K562 (cell line): ENCODE measurements around the gene NTPCR. TPM values are rescaled to one million over a fixed set of nuclear protein-coding genes. Genes with fewer than 3 reads are reported as not detected.
A peak's percentile ranks its signal among the peaks of the same experiment; 100 is the strongest.

Experiments
- ATAC-seq: fragments of 200-7000 bp; cut with Tn5 transposase; 3 replicates; pipeline ENCODE4 v1.9.1; 2020; ENCODE audit warnings: moderate library complexity
- BruUV-seq: library from RNA; stranded (reverse); fragments of 400-500 nt; replicated peaks from 2 replicates; lab custom pipeline; 2021; lab: Mats Ljungman, UMichigan
- CTCF ChIA-PET: fragments of 300-600 bp; formaldehyde crosslinking; extraction: SDS; loops from one replicate; lab custom pipeline; 2021; ENCODE audit warnings: low intra/inter-chr PET ratio; lab: Yijun Ruan, JAX
- POLR2A ChIA-PET: fragments of 300-600, 350-650 bp; sonication (Branson Sonifier 250); formaldehyde crosslinking; extraction: SDS; loops from one replicate; lab custom pipeline; 2021; ENCODE audit warnings: antibody characterized with exemption, inconsistent platforms; lab: Yijun Ruan, JAX
- DNase-seq, 4 experiments: peaks; one replicate each; pipeline versions ENCODE4 v3.0.0 to v3.0.0-alpha.2; 2011 to 2018; ENCODE audit warnings: low spot score in 3 of 4, mixed read lengths in 3 of 4; ENCODE audit errors: extremely low read depth in 1 of 4
- FAIRE-seq: peaks from 2 replicates; lab custom pipeline; 2011; peaks lifted over from hg19 to GRCh38; lab: Jason Lieb, UNC
- H2AFZ ChIP-seq: 2 replicates; pipeline ENCODE4 v1.6.0; 2011; ENCODE audit warnings: low read depth, low read length, control low read depth, inconsistent platforms
- H3K27ac ChIP-seq: fragments of 200-600 bp; 3 replicates; pipeline ENCODE4 v1.8.0; 2011; ENCODE audit warnings: low read depth, mild to moderate bottlenecking, control low read depth, inconsistent platforms, low read length, moderate library complexity, mixed read lengths; ENCODE audit errors: extremely low read depth
- H3K27me3 ChIP-seq, 2 experiments: fragments of 300-600 bp in 1 of 2; 2 replicates in 1 of 2; 3 replicates in 1 of 2; pipeline versions ENCODE4 v1.6.0 to v1.8.0; 2011; ENCODE audit warnings: inconsistent platforms in 2 of 2, low read length in 2 of 2, mild to moderate bottlenecking in 1 of 2, mixed read lengths in 1 of 2, moderate library complexity in 1 of 2; ENCODE audit not compliant: control insufficient read depth in 2 of 2, insufficient read depth in 2 of 2
- H3K36me3 ChIP-seq: fragments of 300-600 bp; 3 replicates; pipeline ENCODE4 v1.8.0; 2011; ENCODE audit warnings: mild to moderate bottlenecking, low read length, inconsistent platforms; ENCODE audit not compliant: control insufficient read depth, insufficient read depth
- H3K4me1 ChIP-seq, 2 experiments: fragments of 200-600 bp in 1 of 2; replicated peaks in 1 of 2; 2 replicates in 1 of 2; 3 replicates in 1 of 2; pipeline versions ENCODE4 v1.5.1 to v1.8.0; 2011; ENCODE audit warnings: inconsistent platforms in 2 of 2, low read length in 2 of 2, mild to moderate bottlenecking in 1 of 2, mixed read lengths in 1 of 2, moderate library complexity in 1 of 2; ENCODE audit not compliant: control insufficient read depth in 2 of 2, insufficient read depth in 2 of 2
- H3K4me2 ChIP-seq: 2 replicates; pipeline ENCODE4 v1.6.1; 2011; ENCODE audit warnings: low read length, control low read depth, inconsistent platforms, mixed read lengths; ENCODE audit not compliant: insufficient read depth
- H3K4me3 ChIP-seq: fragments of 200-600 bp; sonication (generic), shearing (Covaris generic); 2 replicates; pipeline ENCODE4 v1.5.1; 2016; ENCODE audit warnings: control low read depth, inconsistent platforms
- H3K79me2 ChIP-seq: fragments of 200-600 bp; 3 replicates; pipeline ENCODE4 v1.8.0; 2011; ENCODE audit warnings: low read length, inconsistent platforms; ENCODE audit not compliant: control insufficient read depth, insufficient read depth
- H3K9ac ChIP-seq, 2 experiments: 2 replicates each; pipeline versions ENCODE4 v1.6.0 to v1.6.1; 2011; ENCODE audit warnings: low read depth in 2 of 2, low read length in 2 of 2, control low read depth in 1 of 2, inconsistent platforms in 1 of 2, mild to moderate bottlenecking in 1 of 2, mixed read lengths in 1 of 2; ENCODE audit not compliant: insufficient read depth in 1 of 2
- H3K9me1 ChIP-seq: one replicate; pipeline ENCODE4 v1.6.0; 2011; ENCODE audit warnings: inconsistent platforms, mild to moderate bottlenecking, low read length, moderate library complexity; ENCODE audit not compliant: control insufficient read depth, insufficient read depth
- H3K9me3 ChIP-seq: replicated peaks from 2 replicates; pipeline ENCODE4 v1.5.1; 2011; ENCODE audit warnings: low read depth, low read length, inconsistent platforms; ENCODE audit not compliant: control insufficient read depth, insufficient read depth
- H4K20me1 ChIP-seq: replicated peaks from 2 replicates; pipeline ENCODE4 v1.6.1; 2011; ENCODE audit warnings: low read length, inconsistent platforms, mixed read lengths; ENCODE audit not compliant: control insufficient read depth, insufficient read depth
- CREM ChIP-seq: IDR thresholded peaks from 2 replicates; pipeline ENCODE4 v1.6.1; 2014; ENCODE audit warnings: antibody characterized with exemption, low read depth
- FUS ChIP-seq: fragments of 200-400 bp; formaldehyde crosslinking; optimal IDR thresholded peaks from 2 replicates; pipeline ENCODE3; 2017; ENCODE audit warnings: low read depth, low read length
- GABPA ChIP-seq: fragments of 200-800 bp; sonication (Bioruptor generic); conservative IDR thresholded peaks from 2 replicates; pipeline ENCODE4 v1.6.1; 2016; ENCODE audit warnings: low read depth, missing genetic modification characterization, missing compliant biosample characterization
- MYNN ChIP-seq, 2 experiments: sonication (generic); formaldehyde crosslinking in 1 of 2; IDR thresholded peaks; 2 replicates each; pipeline versions ENCODE4 v1.5.0 to v1.6.1; 2016 to 2020; ENCODE audit warnings: antibody characterized with exemption in 1 of 2, missing genetic modification reagents in 1 of 2
- POLR2A ChIP-seq: fragments of 450-650 bp; conservative IDR thresholded peaks from 2 replicates; pipeline ENCODE4 v1.6.1; 2016
- VEZF1 ChIP-seq: fragments of 200-800 bp; sonication (Bioruptor generic); IDR thresholded peaks from 2 replicates; pipeline ENCODE4 v1.6.1; 2017; ENCODE audit warnings: missing genetic modification characterization, missing compliant biosample characterization
- XRCC3 ChIP-seq: fragments of 450-650 bp; IDR thresholded peaks from 2 replicates; pipeline ENCODE4 v1.6.1; 2017; ENCODE audit warnings: mild to moderate bottlenecking, moderate library complexity
- WGBS: fragments of 100-300 bp; shearing (Covaris generic); methylation state at CpG from one replicate; pipeline ENCODE4 v1.1.6; 2016; ENCODE audit warnings: low coverage, mixed read lengths; ENCODE audit not compliant: insufficient coverage; ENCODE audit errors: missing lambda C conversion rate; 5-methylcytosine and 5-hydroxymethylcytosine counted together
- in situ Hi-C: fragments of 300-500 bp; cut with MboI; formaldehyde crosslinking; loops from 4 replicates; pipeline ENCODE4 v1.15.0; 2018; ENCODE audit warnings: inconsistent platforms, mixed read lengths
- intact Hi-C: fragments of 100-400 bp; cut with micrococcal nuclease; formaldehyde crosslinking; loops from 2 replicates; pipeline ENCODE4 v1.14.2; 2022
- polyA plus RNA-seq, 8 experiments: library from polyadenylated mRNA; depleted of rRNA in 4 of 8; stranded (reverse) in 5 of 8; unstranded in 3 of 8; fragments of >200 nt; fragmentation: Nextera tagmentation in 2 of 8; fragmentation: Illumina TruSeq in 1 of 8; extraction: Ambion mirVana in 2 of 8; extraction: Trizol in 1 of 8; gene quantifications; 2 replicates each; pipeline versions ENCODE4 v1.2.1 to v1.2.3, GENCODE V29; 2011 to 2014; ENCODE audit warnings: inconsistent platforms in 1 of 8, missing spikeins in 1 of 8
- total RNA-seq, 7 experiments: library from RNA; depleted of rRNA in 6 of 7; stranded (reverse); fragments of >200 nt in 6 of 7; fragmentation: Illumina TruSeq in 2 of 7; extraction: Trizol in 2 of 7; gene quantifications; 2 replicates each; pipeline versions ENCODE4 v1.2.1 to v1.2.3, GENCODE V29; 2011 to 2021; ENCODE audit warnings: low replicate concordance in 1 of 7

NTPCR gene
- total and polyA plus RNA-seq, 9 of the 15 experiments (the other 6 are each of a cell fraction or from before 2014, with no cell fraction given), result 19.3 to 105 (median 48.8) TPM

GRCh38 chr1:232985882-232986526, 35.6 kb downstream of the NTPCR start:
- H4K20me1 ChIP-seq, result no peaks in the 10 kb centered on the region
- H3K4me1 ChIP-seq, result peaks cover 0 to 13% of the 10 kb centered on the region in 2 experiments; a peak in 2 of 5 replicates
- H3K9me3 ChIP-seq, result no peaks in the 10 kb centered on the region
- FAIRE-seq, result no peak
- peak; percentile 34 for ATAC-seq
- in situ Hi-C loops, result no loop called here
- no TSS peak for BruUV-seq
- intact Hi-C loops, result no loop called here
- 3% methylated on average over 31 of the region's 31 CpGs for WGBS
- no peaks in the 10 kb centered on the region for H3K9me1 ChIP-seq
- no peak overlapping the region for H3K4me3 ChIP-seq
- no peaks in the 10 kb centered on the region for H3K79me2 ChIP-seq
- peak; percentile 58; the same call in 1 of the 2 replicates for TF ChIP-seq VEZF1
- no peak for TF ChIP-seq XRCC3
- no peak for TF ChIP-seq FUS
- 0 out of 2 replicates have a peak, but pooled peaks have one; percentile 24 for TF ChIP-seq CREM
- no peak for TF ChIP-seq MYNN (IDR thresholded peaks at IDR 0.05)
- TF ChIP-seq MYNN (CRISPR knock-in tag; IDR thresholded peaks at IDR 0.05), result no peak
- no peak for TF ChIP-seq POLR2A
- TF ChIP-seq GABPA (tag), result peak; percentile 75
- no peak for DNase-seq
- H3K27me3 ChIP-seq, result peaks cover 31 to 76% of the 10 kb centered on the region in 2 experiments; a peak in 4 of 5 replicates
- H2AFZ ChIP-seq, result no peak overlapping the region
- no peak overlapping the region for H3K4me2 ChIP-seq
- POLR2A ChIA-PET, result interaction anchor here (0.6 to 1.4 kb wide), 4 partner anchors 23 to 127 kb away, joined by 3 to 5 read pairs (median 4); no protein-coding TSS in a partner anchor
- H3K36me3 ChIP-seq, result no peaks in the 10 kb centered on the region
- peak overlapping the region in 1 of 2 experiments; percentile 54; a peak in 1 of 4 replicates for H3K9ac ChIP-seq
- CTCF ChIA-PET, result no interaction called here
- no peak overlapping the region for H3K27ac ChIP-seq
